Naive thymus-derived CD8-positive, alpha-beta T cell (primary cell): Measurements from ENCODE around the gene NPHS2. TPM values are rescaled to one million over a fixed set of nuclear protein-coding genes. Genes with fewer than 3 reads are reported as not detected.
"Not testable (repeated sequence)": the region's sequence is repeated elsewhere in the genome, so short reads cannot be mapped to it uniquely, and the experiment has no call there.

Source experiments
- ATAC-seq, 2 donors: fragments of 150-1000 bp; cut with Tn5 transposase in 1 of 2; sonication (Bioruptor Pico), chemical (Tn5 transposase) in 1 of 2; 1 replicate in 1 of 2; 2 replicates in 1 of 2; pipeline ENCODE4 v1.10.0; 2021; ENCODE audit warnings: mild to moderate bottlenecking in 2 of 2, moderate library complexity in 2 of 2
- POLR2A ChIA-PET: fragments of 350-600 bp; sonication (Branson Sonifier 250); formaldehyde crosslinking; loops from one replicate; lab custom pipeline; 2021; ENCODE audit warnings: antibody characterized with exemption; lab: Charles Lee
- DNase-seq, 10 donors: peaks; one replicate each; pipeline versions ENCODE4 v3.0.0 to v3.0.0-alpha.2; 2020 to 2022
- H3K27ac Mint-ChIP-seq, 10 donors: one replicate each; pipeline ENCODE4 v1.8.0; 2020 to 2022; ENCODE audit warnings: mild to moderate bottlenecking in 10 of 10, mixed read lengths in 10 of 10, moderate library complexity in 4 of 10, inconsistent platforms in 1 of 10
- H3K27me3 Mint-ChIP-seq, 5 donors: one replicate each; pipeline ENCODE4 v1.8.0; 2021 to 2022; ENCODE audit warnings: mixed read lengths in 5 of 5
- H3K36me3 Mint-ChIP-seq, 3 donors: one replicate each; pipeline ENCODE4 v1.8.0; 2020 to 2022; ENCODE audit warnings: mixed read lengths in 3 of 3, mild to moderate bottlenecking in 2 of 3, inconsistent platforms in 1 of 3
- H3K4me1 Mint-ChIP-seq, 4 donors: one replicate each; pipeline ENCODE4 v1.8.0; 2021 to 2022; ENCODE audit warnings: mixed read lengths in 4 of 4
- H3K4me3 Mint-ChIP-seq, 10 donors: one replicate each; pipeline ENCODE4 v1.8.0; 2020 to 2022; ENCODE audit warnings: mild to moderate bottlenecking in 10 of 10, mixed read lengths in 10 of 10, moderate library complexity in 6 of 10, inconsistent platforms in 1 of 10
- H3K9me3 Mint-ChIP-seq, 9 donors: one replicate each; pipeline ENCODE4 v1.8.0; 2020 to 2022; ENCODE audit warnings: mixed read lengths in 9 of 9, mild to moderate bottlenecking in 3 of 9, inconsistent platforms in 1 of 9, moderate library complexity in 1 of 9
- polyA plus RNA-seq, 3 donors: library from polyadenylated mRNA; unstranded; fragments of 300-500 nt; fragmentation: Illumina TruSeq; gene quantifications; one replicate each; pipeline ENCODE4 v1.2.3, GENCODE V29; 2021
- total RNA-seq, 8 experiments: library from RNA in 2 of 8; stranded (reverse) in 2 of 8; gene quantifications; one replicate each; pipeline ENCODE4 v1.2.3 and lab custom pipeline; 2021 to 2026

The NPHS2 gene
- total and polyA plus RNA-seq, 5 experiments from 2014 or later, result not detected

DNA sequence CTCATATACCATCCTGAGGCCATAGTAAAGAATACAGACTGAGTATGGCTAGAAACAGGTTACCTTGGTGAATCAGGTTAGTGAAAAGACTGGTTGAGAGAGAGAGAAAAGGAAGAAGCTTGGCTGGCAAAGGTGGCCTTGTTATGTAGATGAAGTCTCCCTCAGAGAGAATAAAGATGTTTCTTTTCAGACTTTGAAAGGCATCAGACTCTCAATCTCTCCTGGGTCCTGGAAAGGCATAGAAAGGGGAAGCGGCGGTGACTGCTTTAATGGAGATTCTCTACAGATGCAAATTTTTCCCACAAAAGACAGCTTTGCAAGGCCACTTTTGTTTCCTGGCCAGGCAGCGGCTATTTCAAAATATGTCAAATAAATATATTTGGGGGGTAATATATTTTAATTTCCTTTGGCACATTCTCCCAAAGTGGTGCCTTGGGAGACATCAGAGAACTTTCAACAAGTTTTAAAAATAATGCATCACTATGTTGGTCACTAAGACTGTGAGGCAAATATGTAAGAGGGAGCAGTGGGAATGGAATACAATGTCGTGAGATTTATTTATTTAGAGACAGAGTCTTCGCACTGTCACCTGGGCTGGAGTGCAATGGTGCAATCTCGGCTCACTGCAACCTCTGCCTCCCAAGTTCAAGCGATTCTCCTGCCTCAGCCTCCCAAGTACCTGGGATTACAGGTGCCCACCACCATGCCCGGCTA, 46.1 kb downstream of the NPHS2 start:
- DNase-seq (no peak), ATAC-seq (no peak)
- Mint-ChIP-seq H3K27me3 (peaks cover 7 to 19% (median 11%) of the 10 kb centered on the region in 5 donors), H3K27ac (no peak overlapping the region), H3K36me3 (no peaks in the 10 kb centered on the region), H3K9me3 (peaks cover 0 to 7% (median 1%) of the 10 kb centered on the region in 9 donors), H3K4me1 (no peaks in the 10 kb centered on the region), H3K4me3 (no peak overlapping the region)
- POLR2A ChIA-PET, result no interaction called here

DNA sequence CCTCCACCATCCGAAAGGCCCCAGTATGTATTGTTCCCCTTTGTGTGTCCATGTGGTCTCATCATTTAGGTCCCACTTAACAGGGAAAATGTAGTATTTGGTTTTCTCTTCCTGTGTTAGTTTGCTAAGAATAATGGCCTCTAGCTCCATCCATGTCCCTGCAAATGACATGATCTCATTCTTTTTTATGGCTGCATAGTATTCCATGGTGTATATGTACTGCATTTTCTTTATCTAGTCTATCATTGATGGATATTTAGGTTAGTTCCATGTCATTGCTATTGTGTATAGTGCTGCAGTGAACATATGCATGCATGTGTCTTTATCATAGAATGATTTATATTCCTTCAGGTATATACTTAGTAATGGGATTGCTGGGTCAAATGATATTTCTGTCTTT, 57.2 kb downstream of the NPHS2 start:
- DNase-seq, H3K27ac Mint-ChIP-seq, H3K36me3 Mint-ChIP-seq, H3K4me3 Mint-ChIP-seq, POLR2A ChIA-PET, ATAC-seq, H3K4me1 Mint-ChIP-seq: not testable (repeated sequence)
- Mint-ChIP-seq H3K9me3 (peaks cover 0 to 23% (median 5%) of the 10 kb centered on the region in 9 donors), H3K27me3 (peaks cover 7 to 31% (median 10%) of the 10 kb centered on the region in 5 donors)

DNA sequence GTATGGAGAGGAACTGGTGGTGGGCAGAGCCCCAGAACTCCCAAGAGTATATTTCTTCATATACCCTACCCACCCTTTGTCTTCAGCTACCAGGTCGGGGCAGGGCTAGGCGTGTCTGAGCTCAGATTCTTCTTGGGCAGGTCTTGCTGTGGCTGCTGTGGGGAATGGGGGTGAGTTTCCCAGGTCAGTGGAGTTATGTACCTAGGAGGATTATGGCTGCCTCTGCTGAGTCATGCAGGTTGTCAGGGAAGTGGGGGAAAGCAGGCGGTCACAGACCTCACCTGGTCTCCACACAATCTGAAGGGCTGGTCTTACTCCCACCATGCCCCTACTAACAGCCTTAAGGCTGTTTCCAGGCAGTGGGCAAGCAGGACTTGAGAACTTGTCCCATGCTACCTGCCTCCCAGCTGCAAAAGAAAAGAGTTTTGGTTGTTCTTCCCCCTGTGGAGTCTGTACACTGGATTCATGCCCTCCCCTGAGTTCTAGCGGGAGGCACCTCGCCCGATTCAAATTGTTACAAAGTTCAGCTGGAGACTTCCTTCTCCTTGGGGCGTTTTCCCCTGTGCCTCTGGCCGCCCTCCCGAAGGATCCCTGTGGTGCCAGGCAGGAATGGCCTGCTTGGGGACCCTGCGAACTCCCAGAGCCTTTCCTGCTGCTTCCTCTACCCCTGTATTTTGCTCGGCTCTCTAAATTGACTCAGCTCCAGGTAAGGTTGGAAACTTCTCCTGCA, 58.6 kb downstream of the NPHS2 start:
- Mint-ChIP-seq H3K4me1 (no peaks in the 10 kb centered on the region), H3K27ac (no peak overlapping the region), H3K4me3 (no peak overlapping the region), H3K9me3 (peaks cover 0 to 27% (median 8%) of the 10 kb centered on the region in 9 donors), H3K27me3 (peaks cover 6 to 30% (median 9%) of the 10 kb centered on the region in 5 donors), H3K36me3 (no peaks in the 10 kb centered on the region)
- DNase-seq (no peak), ATAC-seq (no peak)
- POLR2A ChIA-PET, result no interaction called here

DNA sequence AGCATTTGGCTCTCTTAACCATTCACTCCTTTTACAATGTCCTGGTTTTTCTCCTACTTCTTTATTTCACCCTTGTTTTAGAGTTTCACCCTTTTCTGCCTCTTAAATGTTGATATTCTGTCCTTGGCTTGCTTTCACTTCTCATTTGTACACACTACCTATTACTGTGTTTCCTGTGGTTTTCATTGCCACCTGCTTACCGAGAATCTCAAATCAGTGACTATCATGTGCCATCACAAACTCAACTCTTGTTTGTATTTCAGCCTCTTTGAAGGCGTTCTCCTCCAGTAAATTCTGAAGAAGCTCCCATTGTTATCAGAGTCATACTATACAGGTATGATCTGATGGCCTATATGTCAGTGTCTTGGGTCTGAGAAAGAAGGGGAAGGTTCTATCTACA, 65.7 kb downstream of the NPHS2 start:
- no peak for DNase-seq
- H3K4me3 Mint-ChIP-seq, result no peak overlapping the region
- H3K27me3 Mint-ChIP-seq, result peaks cover 0 to 10% (median 5%) of the 10 kb centered on the region in 5 donors
- no peak overlapping the region for H3K27ac Mint-ChIP-seq
- POLR2A ChIA-PET, result no interaction called here
- peaks cover 0 to 16% (median 3%) of the 10 kb centered on the region in 9 donors for H3K9me3 Mint-ChIP-seq
- no peaks in the 10 kb centered on the region for H3K4me1 Mint-ChIP-seq
- ATAC-seq, result no peak
- no peaks in the 10 kb centered on the region for H3K36me3 Mint-ChIP-seq

DNA sequence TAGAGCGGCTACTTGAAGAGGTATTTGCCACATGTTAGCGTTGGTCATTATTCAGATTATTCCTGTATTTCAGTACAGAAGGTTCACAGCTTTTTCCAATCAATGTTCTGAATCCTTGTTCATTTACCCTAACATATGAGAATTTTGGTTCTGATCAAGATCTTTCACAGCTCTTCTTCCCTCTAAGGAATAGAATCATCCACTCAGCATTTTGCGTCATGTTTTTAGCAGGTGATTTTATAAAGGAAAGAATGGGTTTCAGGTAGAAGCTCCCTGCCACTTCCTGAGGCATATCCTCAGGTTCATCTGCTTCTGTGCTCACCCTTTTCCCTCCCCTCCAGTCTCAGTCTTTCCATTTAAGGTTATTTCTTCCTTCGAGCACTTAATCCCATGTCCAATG, 66.4 kb downstream of the NPHS2 start:
- H3K27me3 Mint-ChIP-seq, result peaks cover 0 to 10% (median 3%) of the 10 kb centered on the region in 5 donors
- no peaks in the 10 kb centered on the region for H3K36me3 Mint-ChIP-seq
- DNase-seq (no peak), ATAC-seq (no peak)
- H3K9me3 Mint-ChIP-seq, result peaks cover 0 to 16% (median 3%) of the 10 kb centered on the region in 9 donors
- no peaks in the 10 kb centered on the region for H3K4me1 Mint-ChIP-seq
- POLR2A ChIA-PET, result no interaction called here
- H3K4me3 Mint-ChIP-seq, result no peak overlapping the region
- no peak overlapping the region for H3K27ac Mint-ChIP-seq

DNA sequence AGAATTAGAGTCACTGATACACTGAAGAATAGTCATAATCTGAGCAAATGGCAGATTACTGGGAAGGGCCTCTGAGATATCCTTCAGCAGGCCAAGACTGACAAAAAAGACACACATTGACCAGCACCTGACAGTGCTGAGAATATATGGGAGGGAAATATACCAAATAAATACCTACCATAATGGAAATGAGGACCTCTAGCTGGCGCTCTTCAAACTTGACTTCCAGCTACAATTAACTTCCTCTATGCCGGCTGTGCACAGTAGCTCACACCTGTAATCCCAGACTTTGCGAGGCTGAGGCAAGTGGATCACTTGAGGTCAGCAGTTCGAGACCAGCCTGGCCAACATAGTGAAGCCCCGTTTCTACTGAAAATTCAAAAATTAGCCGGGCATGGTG, 69.5 kb downstream of the NPHS2 start:
- Mint-ChIP-seq H3K36me3 (no peaks in the 10 kb centered on the region), H3K27ac (no peak overlapping the region), H3K4me3 (no peak overlapping the region), H3K9me3 (peaks cover 0 to 10% (median 0%) of the 10 kb centered on the region in 9 donors), H3K27me3 (peaks cover 0 to 4% (median 0%) of the 10 kb centered on the region in 5 donors), H3K4me1 (no peaks in the 10 kb centered on the region)
- ATAC-seq (no peak), DNase-seq (no peak)
- POLR2A ChIA-PET, result no interaction called here

Other genes with a start within 250 kb of the NPHS2 start
- gene AXDND1, start 210.0 kb downstream of the NPHS2 start, total RNA-seq, result under 1 TPM in 1 of 2 experiments, not detected in 1; 0.65 TPM
- not detected for gene AXDND1, start 210.0 kb downstream of the NPHS2 start, polyA plus RNA-seq
- gene TDRD5, start 15.9 kb upstream of the NPHS2 start, total RNA-seq, result not detected
- not detected for gene TDRD5, start 15.9 kb upstream of the NPHS2 start, polyA plus RNA-seq
- gene FAM163A, start 167.3 kb upstream of the NPHS2 start, total RNA-seq, result not detected
- gene FAM163A, start 167.3 kb upstream of the NPHS2 start, polyA plus RNA-seq, result not detected